WERI-Rb-1 (cell line): ENCODE results near the gene CEACAM21.
A peak's percentile ranks its signal among the peaks of the same experiment; 100 is the strongest.

Source experiments
- DNase-seq: peaks from one replicate; pipeline ENCODE4 v3.0.0-alpha.2; 2020
- H3K27ac ChIP-seq: fragments of 250-450 bp; sonication (Bioruptor Pico); 2 replicates; pipeline ENCODE4 v1.5.1; 2020; ENCODE audit warnings: mild to moderate bottlenecking, moderate library complexity
- H3K27me3 ChIP-seq: fragments of 250-450 bp; sonication (Bioruptor Pico); 2 replicates; pipeline ENCODE4 v1.5.1; 2021; ENCODE audit warnings: mild to moderate bottlenecking, low read depth, moderate library complexity; ENCODE audit not compliant: insufficient read depth, severe bottlenecking
- H3K36me3 ChIP-seq: fragments of 250-450 bp; sonication (Bioruptor Pico); 2 replicates; pipeline ENCODE4 v1.5.1; 2020; ENCODE audit warnings: mild to moderate bottlenecking, moderate library complexity
- H3K4me3 ChIP-seq: 2 replicates; pipeline ENCODE4 v1.5.1; 2011; ENCODE audit warnings: low read depth, mild to moderate bottlenecking, control low read depth, low read length
- H3K9me3 ChIP-seq: fragments of 250-450 bp; sonication (Bioruptor Pico); 2 replicates; pipeline ENCODE4 v1.5.1; 2021; ENCODE audit warnings: mild to moderate bottlenecking, moderate library complexity; ENCODE audit not compliant: severe bottlenecking
- CTCF ChIP-seq: IDR thresholded peaks from 2 replicates; pipeline ENCODE4 v1.5.1; 2011; ENCODE audit warnings: low read depth, mild to moderate bottlenecking, control low read depth, inconsistent platforms, low read length

CEACAM21 gene

GRCh38 chr19:41588497-41589209 lies 12.7 kb downstream of the CEACAM21 start:
- Histone ChIP-seq H3K27ac (no peak overlapping the region), H3K9me3 (no peaks in the 10 kb centered on the region), H3K27me3 (peaks cover 73% of the 10 kb centered on the region), H3K36me3 (no peaks in the 10 kb centered on the region), H3K4me3 (no peak overlapping the region)
- no peak for DNase-seq
- TF ChIP-seq CTCF: no peak

GRCh38 chr19:41589371-41589770 lies 13.4 kb downstream of the CEACAM21 start:
- Histone ChIP-seq H3K4me3 (no peak overlapping the region), H3K27ac (no peak overlapping the region), H3K9me3 (no peaks in the 10 kb centered on the region), H3K27me3 (peaks cover 73% of the 10 kb centered on the region), H3K36me3 (no peaks in the 10 kb centered on the region)
- DNase-seq: no peak
- TF ChIP-seq CTCF: no peak

GRCh38 chr19:41590936-41591335 lies 15.0 kb downstream of the CEACAM21 start:
- Histone ChIP-seq H3K36me3 (no peaks in the 10 kb centered on the region), H3K27ac (no peak overlapping the region), H3K9me3 (no peaks in the 10 kb centered on the region), H3K27me3 (peaks cover 63% of the 10 kb centered on the region), H3K4me3 (no peak overlapping the region)
- DNase-seq: no peak
- TF ChIP-seq CTCF: no peak

- DNase-seq: no peak
- Histone ChIP-seq H3K27ac (no peak overlapping the region), H3K4me3 (no peak overlapping the region), H3K9me3 (no peaks in the 10 kb centered on the region), H3K27me3 (peaks cover 64% of the 10 kb centered on the region), H3K36me3 (no peaks in the 10 kb centered on the region)
- TF ChIP-seq CTCF: no peak
These were observed 16.1 kb downstream of the CEACAM21 start for GRCh38 chr19:41591951-41592562.

- peak; percentile 56 for TF ChIP-seq CTCF
- DNase-seq: peak; percentile 63
- Histone ChIP-seq H3K36me3 (no peaks in the 10 kb centered on the region), H3K9me3 (no peaks in the 10 kb centered on the region), H3K27me3 (peaks cover 50% of the 10 kb centered on the region), H3K27ac (no peak overlapping the region), H3K4me3 (no peak overlapping the region)
These were observed 19.4 kb downstream of the CEACAM21 start for GRCh38 chr19:41595258-41595889.
